Mucosa of stomach (tissue), 1 donor: ENCODE results near the gene ADH1B.

Experiments used
- H3K27me3 ChIP-seq: one replicate; pipeline ENCODE4 v1.7.0; 2013; ENCODE audit warnings: mild to moderate bottlenecking, low read length; ENCODE audit not compliant: control insufficient read depth, insufficient read depth
- H3K36me3 ChIP-seq: one replicate; pipeline ENCODE4 v1.7.0; 2013; ENCODE audit warnings: low read length; ENCODE audit not compliant: control insufficient read depth, insufficient read depth
- H3K4me1 ChIP-seq: one replicate; pipeline ENCODE4 v1.7.0; 2013; ENCODE audit warnings: mild to moderate bottlenecking, low read length; ENCODE audit not compliant: control insufficient read depth, insufficient read depth
- H3K4me3 ChIP-seq: one replicate; pipeline ENCODE4 v1.7.0; 2013; ENCODE audit warnings: low read length
- H3K9ac ChIP-seq: one replicate; pipeline ENCODE4 v1.7.0; 2013; ENCODE audit warnings: mild to moderate bottlenecking, low read length, moderate library complexity
- H3K9me3 ChIP-seq: one replicate; pipeline ENCODE4 v1.7.0; 2013; ENCODE audit warnings: mild to moderate bottlenecking, low read length, moderate library complexity; ENCODE audit not compliant: control insufficient read depth
- donor health status: Pancreatic carcinoma.

The ADH1B gene

DNA sequence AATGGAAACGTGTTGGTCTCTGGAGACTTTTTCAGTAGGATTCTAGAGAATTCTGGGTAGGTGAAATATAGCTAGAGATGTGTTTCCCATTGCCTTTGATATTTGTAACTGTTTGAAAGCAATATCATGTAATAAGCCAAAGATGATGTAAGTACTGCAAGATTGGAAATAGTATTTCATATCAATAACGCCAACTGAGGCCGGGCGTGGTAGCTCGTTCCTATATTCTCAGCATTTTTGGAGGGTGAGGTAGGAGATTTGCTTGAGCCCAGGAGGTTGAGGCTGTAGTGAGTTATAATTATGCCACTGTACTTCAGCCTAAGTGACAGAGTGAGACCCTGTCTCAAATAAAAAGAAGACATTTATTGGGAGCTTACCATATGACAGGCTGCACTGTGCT, 39.9 kb downstream of the ADH1B start:
- no peaks in the 10 kb centered on the region for H3K4me1 ChIP-seq
- H3K4me3 ChIP-seq: no peak overlapping the region
- H3K9me3 ChIP-seq: no peaks in the 10 kb centered on the region
- H3K36me3 ChIP-seq: no peaks in the 10 kb centered on the region
- H3K27me3 ChIP-seq: no peaks in the 10 kb centered on the region
- H3K9ac ChIP-seq: no peak overlapping the region

DNA sequence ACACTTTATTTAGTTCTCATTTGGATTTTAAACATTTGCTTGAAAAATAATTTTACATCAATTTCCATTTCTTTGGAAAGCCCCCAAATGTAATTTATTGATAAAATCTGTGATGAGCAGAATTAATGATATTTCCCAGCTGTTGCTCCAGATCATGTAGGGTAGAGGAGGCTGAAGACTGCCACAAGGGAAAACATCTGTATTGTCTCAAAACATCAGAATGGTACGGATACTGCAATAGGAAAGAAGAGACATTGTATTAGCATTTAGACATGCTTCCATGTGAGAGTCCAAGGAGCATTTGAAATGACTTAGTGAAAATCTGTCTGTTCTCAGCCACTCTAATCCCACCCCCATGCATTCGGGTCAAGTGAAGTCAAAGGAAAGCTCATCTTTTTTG, 44.8 kb downstream of the ADH1B start:
- H3K36me3 ChIP-seq: no peaks in the 10 kb centered on the region
- H3K27me3 ChIP-seq: no peaks in the 10 kb centered on the region

DNA sequence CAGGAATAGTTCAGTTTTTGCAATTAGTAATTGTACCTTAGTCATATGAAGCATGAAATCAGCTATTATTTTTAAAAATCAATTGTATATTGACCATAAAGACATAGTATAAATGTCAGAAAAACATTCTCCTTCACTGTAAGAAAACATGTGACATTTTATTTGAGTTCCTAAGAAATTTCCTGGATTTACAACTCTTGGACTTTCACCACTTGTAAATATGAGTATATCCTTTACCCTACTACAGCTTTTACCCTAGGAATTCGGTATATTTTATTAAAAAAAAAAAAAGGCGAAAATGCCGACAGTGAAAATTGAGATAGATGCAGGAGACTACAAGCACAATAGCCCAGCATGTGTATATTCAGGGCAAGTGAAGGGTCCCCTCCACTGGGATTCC, 45.3 kb downstream of the ADH1B start:
- no peaks in the 10 kb centered on the region for H3K36me3 ChIP-seq
- no peak overlapping the region for H3K4me3 ChIP-seq
- no peak overlapping the region for H3K9ac ChIP-seq
- H3K27me3 ChIP-seq: no peaks in the 10 kb centered on the region
- no peaks in the 10 kb centered on the region for H3K4me1 ChIP-seq
- no peaks in the 10 kb centered on the region for H3K9me3 ChIP-seq

More for the DNA sequence above, 44.8 kb downstream of the ADH1B start:
- no peak overlapping the region for H3K4me3 ChIP-seq
- H3K9ac ChIP-seq: no peak overlapping the region
- no peaks in the 10 kb centered on the region for H3K9me3 ChIP-seq
- H3K4me1 ChIP-seq: no peaks in the 10 kb centered on the region

DNA sequence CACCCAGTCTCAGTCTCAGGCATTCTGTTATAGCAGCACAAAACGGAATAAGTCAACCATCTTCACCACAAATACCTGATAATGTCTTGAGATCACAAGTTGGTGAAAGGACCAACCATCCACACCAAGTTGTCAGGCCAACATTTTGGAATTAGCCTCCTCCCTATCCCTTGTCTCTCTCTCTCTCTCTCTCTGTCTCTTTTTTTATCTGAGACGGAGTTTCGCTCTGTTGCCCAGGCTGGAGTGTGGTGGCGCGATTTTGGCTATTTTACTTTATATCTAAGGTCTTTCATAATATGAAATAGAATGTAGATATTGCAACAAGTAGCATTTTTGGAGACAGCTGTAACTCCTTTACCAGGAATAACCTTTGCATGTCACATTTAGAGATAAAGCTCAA, 46.2 kb downstream of the ADH1B start:
- H3K4me1 ChIP-seq: no peaks in the 10 kb centered on the region
- H3K4me3 ChIP-seq: no peak overlapping the region
- no peaks in the 10 kb centered on the region for H3K36me3 ChIP-seq
- H3K27me3 ChIP-seq: no peaks in the 10 kb centered on the region
- no peak overlapping the region for H3K9ac ChIP-seq
- H3K9me3 ChIP-seq: no peaks in the 10 kb centered on the region

DNA sequence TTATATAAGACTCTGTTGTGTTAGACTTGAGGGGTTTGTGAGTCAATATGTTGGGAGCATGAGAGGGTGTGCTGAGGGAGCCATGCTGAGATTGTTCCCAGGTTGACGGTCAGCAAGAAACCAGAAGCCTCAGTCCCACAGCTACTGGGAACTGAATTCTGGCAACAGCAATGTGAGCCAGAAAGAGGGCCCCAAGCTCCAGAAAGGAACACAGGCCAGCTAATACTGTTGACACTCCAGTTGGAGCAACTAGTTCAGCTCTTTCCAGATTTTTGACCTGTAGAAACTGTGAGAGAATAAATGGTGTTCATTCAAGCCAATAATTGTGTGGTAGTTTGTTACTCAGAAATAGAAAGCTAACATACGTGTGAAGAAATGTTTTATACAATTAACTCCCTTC, 47.5 kb downstream of the ADH1B start:
- Histone ChIP-seq H3K9ac (no peak overlapping the region), H3K36me3 (no peaks in the 10 kb centered on the region), H3K4me3 (no peak overlapping the region), H3K27me3 (no peaks in the 10 kb centered on the region), H3K9me3 (no peaks in the 10 kb centered on the region), H3K4me1 (no peaks in the 10 kb centered on the region)

DNA sequence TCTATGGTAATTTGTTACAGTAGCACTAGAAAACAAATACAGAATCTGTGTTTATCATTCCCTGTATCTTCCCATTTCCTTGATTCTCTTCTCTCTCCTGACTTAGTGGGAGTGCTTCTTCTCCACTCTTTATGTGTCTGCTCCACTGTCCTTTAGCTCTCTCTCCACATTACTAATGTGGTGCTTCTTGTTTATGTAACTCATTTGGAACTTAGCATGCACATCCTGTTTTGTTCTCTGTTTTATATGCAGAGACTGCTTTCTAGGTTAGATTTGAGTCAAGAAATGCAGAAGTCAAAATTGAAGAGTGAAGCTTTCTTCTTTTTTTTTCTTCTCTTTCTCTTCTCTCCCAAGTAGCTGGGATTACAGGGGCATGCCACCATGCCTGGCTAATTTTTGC, 56.3 kb downstream of the ADH1B start:
- no peaks in the 10 kb centered on the region for H3K27me3 ChIP-seq
- no peak overlapping the region for H3K4me3 ChIP-seq
- no peaks in the 10 kb centered on the region for H3K36me3 ChIP-seq
- no peak overlapping the region for H3K9ac ChIP-seq
- no peaks in the 10 kb centered on the region for H3K4me1 ChIP-seq
- H3K9me3 ChIP-seq: no peaks in the 10 kb centered on the region
